GM19240 (cell line): Measurements from ENCODE around the gene HSPG2.
A peak's percentile ranks its signal among the peaks of the same experiment; 100 is the strongest.

ENCODE experiments used
- DNase-seq: peaks from one replicate; pipeline ENCODE4 v3.0.0; 2011; ENCODE audit warnings: low spot score; ENCODE audit not compliant: insufficient read length

HSPG2 gene

DNA sequence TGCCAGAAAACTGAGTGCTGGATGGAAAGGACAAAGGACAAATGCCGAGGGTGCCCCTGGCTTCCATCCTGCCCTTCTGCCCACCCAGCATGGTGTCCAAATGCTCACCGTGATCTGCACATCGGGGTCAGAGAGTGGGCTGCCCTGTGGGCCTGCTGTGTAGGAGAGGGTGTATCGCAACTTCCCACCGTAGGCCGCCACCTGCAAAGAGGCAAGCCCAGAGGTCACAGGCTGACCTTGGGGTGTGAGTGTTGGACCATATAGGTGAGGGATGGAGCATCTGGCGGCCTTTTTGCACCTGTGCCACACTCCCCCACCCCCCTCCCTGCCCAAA is 71.5 kb downstream of the HSPG2 start:
- no peak for DNase-seq

DNA sequence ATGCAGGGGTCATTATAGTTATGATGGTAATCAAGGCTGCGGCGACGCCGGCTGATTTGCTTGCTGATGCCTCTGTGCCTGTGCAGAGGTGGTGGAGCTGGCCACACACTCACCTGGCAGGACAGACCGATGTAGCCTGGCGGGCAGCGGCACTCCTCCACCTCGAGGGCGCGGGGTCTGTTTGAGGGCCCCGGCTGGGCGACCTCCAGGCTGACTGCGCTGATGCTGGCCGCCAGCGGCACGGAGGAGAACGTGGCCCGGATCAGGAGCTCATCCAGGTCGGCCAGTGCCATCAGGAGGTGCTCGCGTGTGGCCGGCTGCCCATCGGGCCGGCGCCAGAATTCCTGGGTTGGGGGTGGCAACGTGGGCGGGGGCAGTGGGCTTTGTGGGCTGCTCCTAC is 72.4 kb downstream of the HSPG2 start:
- no peak for DNase-seq

DNA sequence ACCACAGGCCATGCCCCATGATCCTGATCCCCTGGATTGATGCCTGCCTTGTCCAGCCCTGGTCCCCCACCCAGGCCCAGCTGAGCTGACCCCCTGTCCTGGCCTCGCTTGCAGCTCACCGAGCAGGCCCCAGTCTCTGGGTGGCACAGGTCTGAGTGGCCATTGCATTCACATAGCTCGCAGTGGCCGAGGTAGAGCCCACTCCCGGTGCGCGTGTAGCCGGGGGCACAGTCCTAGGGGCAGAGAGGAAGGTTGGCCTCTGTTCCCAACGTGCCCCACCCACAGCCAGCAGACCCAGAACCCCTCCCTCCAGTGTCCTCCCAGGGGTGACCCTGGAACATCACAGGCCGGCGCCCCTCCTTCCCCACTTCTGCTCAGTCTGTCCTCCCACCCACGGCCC is 73.1 kb downstream of the HSPG2 start:
- no peak for DNase-seq

DNA sequence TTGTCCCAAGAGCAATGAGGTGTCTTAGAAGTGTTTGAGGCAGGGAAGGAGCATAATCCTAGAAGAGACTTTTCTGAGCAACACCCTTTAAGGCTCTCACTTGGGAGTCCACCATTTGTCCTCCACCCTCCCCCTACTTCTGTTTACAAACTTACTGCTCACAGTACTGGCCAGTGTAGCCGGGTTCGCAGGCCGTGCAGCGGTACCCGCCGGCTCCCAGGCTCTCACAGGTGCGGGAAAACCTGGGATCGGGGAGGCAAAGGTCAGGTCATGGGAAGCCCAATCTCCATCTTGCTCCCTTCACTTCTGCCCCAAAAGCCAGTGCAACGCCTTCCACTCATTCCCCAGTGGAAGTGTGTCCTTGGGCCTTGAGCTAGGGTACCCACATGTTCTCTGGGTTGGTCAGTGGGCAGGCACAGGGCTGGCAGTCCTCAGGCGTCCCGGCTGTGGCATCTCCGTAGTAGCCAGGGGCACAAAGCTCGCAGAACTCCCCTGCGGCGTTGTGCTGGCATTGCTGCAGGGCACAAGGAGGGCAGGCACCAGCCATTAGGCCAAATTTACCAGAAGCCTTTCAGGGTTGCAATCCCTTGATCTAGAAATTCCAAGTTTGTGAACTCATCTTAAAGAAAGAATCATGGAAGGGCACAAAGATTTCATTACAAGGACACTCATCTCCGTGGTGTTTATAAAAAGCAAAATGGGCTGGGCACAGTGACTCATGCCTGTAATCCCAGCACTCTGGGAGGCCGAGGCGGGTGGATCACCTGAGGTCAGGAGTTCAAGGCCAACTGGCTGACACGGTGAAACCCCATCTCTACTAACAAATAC is 75.3 kb downstream of the HSPG2 start:
- no peak for DNase-seq

DNA sequence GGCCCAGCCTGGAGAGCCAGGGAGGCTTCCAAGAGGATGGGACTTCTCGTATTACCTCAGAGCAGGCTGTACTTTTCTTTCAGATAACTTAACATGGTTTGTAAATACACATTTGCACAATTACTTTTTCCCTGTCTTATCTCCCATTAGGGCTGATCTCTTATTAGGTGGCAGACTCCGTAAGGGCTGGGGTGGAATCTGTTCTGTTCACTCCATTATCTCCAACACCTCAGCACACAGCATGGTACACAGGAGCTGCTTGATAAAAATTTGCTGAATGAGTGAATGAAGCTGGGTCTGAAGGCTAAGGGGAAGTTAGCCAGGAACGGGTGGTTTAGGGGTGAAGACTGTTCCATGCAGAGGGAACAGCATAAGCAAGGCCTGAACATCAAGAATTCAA is 76.1 kb downstream of the HSPG2 start:
- DNase-seq, result no peak

DNA sequence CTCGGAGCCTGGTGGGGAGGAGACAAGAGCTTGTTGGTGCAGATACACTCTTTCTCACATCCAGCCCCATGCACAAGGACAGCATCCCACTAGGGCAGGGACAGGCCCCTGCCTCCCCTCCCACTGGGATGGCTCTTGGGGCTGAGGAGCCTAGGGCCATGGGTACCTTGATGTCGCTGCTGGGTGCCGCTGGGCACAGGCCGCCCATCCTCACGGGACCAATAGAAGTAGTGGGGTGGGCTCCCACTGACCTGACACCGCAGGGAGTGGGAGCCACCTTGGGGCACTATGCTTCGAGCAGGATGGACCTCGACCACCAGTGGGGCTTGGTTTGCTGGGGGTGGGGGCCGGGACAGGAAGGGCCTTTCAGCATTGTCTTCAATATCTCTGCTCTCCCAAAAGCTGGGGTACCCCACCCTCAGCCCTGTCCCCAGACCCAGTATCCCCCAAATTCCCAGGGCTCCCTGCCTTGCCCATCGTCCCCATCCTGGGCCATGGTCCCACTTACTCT is 77.4 kb downstream of the HSPG2 start:
- DNase-seq, result no peak

DNA sequence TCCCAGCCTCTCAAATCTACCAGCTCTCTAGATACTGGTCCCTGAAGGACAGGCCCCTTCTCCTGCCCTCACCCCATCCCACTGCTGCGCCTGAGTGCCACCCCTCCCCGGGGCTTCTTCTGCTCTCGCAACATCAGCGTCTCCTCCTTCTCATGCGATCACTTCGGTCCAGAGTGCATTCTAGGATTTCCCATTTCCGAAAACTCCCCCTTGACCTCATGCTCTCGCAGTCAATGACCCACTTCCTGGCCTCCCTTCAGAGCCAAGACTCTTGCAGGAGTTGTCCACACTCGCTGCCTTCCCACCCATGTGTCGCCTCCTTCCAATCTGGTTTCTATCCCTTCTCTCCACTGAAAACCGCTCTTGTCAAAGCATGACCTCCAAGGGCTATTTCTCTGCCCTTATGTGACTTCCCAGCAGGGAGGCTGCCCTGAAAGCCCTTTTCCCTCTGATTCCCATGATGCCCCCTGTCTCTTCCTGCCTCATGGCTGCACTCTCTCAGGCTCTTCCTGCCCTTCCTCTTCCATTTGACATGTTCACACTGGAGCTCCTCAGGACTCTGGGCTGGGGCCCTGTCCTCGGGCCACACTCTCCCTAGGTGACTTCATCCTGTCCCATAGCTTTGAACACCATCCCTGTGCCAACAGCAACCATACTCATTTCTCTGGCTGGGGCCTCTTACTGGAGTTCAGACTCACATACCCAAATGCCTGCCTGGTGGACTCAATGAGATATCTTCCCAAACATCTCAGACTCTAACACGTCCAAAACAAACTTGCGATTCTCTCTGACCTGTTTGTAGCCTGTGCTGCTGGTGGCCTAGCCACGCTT is 79.1 kb downstream of the HSPG2 start:
- DNase-seq, result no peak

DNA sequence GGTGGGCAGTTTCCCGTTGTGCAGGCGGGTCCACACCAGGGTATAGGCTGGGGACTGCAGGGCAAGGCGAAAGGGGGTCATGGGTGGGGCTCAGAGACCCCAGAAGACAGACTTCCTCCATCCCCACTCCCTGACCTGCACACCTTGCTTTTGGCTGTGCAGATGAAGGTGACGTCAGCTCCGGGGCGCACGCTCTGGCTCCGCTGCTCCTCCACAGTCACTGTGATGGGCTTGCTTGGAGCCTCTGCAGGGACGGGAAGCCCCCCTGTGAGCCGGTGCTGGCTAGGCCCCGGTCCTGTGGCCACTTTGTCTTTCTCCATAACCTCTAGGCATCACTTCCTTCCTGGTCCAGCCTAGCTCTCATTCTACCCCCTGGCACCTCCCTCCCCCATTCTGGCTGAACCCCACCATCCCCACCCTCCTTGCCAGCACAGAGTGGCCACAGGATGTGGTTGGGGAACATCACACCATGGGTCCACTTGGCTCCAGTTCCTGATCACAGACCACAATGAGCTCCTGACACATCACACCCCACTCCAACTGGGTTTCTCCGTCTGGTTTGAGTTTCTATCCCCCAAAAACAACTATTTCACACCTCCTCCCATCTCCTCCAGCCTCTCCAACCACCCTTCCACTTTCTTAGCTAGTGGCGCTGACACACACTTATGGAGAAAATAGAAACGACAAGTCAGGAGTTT is 79.8 kb downstream of the HSPG2 start:
- DNase-seq, result no peak

DNA sequence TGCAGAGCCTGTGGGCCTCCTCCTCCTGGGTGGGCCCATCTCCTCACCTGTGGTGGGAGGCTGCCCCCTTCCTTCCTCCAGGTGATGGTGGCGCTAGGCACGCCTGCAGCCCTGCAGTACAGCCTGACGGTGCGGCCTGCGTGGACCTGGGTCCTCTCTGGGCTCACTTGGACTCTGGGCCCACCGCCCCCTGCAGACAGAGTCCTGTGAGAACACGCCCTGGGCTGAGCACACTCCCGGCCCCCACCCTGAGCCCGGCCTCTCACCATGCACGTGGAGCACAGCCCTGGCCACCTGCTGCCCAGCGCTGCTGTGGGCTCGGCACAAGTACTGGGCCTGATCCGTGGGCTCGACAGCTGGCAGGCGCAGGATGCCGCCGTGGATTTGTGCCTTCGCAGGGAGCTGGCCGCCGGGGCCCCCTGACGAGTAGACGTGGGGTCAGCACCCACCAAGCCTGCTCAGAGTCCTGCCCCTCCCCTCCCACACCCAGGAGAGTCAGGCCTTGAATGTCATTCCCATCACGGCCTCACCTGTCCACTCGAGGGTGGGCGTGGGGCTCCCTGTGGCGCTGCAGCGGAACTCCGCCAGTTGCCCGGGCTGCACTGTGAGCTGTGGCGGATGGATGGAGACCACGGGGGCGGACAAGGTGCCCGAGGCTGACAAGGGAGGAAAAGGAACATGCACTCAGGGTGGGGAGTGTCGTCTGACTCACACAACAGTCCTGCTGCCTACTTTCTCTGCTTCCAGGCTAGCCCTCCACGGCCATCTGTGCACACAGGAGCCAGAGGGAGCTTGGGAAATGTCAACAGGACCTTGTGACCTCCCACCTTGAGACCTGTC is 81.6 kb downstream of the HSPG2 start:
- DNase-seq, result no peak

DNA sequence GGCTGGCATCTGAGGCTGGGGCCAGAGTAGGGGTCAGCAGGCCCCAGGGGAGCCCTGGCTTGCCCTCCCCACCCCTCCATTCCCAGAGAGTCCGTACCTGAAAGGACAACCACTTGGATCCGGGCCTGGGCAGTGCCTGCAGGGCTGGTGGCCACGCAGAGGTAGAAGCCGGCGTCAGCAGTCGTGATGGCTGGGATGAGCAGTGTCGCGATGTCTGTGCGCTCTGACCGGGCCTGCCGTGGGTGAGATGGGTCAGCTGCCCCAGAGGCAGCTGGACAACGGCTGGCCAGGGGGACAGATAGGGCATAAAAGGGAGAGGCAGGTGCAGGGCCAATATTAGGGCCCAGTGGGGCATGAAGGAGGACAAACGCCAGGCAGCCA is 82.4 kb downstream of the HSPG2 start:
- DNase-seq, result no peak

DNA sequence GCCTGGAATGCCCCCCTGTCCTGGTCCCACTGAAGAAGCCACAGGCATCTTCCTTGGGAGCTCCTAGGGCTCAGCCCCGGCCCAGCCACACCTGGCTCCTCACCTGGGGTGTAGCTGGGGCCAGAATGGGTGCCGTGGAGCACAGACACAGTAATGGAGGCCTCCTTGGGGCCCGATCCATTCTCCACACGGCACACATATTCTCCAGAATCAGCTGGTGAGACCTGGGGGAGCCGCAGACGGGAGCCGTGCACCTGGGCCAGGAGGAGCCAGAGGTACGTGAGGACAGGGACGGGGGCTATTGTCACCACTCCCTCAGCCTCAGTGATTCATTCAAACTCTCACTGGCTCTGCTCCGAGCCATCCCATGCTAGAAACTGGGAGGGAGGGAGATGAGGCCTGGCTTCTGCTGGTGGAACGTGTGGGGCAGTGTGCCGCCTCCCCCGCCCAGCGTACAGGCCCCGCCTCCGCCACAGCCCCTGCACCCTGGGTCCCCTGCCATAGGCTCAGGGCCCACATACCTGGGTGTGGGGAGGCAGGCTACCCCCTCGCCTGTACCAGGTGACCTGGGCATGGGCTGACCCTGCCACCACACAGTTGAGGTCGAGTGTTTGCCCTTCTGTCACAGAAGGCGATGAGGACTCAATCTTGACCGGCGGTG is 82.9 kb downstream of the HSPG2 start:
- DNase-seq, result no peak

DNA sequence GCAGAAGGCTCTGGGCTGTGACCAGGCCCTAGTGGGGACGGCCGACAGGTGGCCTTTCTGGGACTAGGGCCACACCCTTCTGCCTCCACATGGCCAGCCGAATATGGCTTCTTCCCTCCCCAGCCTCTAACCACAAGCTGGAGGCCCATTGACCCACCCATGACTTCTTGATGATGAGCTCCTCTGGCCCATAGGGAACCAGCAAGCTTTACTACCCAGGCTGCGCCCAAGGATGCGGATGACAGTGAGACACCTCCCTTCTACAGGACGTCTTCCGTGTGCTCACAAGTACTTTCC is 84.0 kb downstream of the HSPG2 start:
- DNase-seq, result no peak

DNA sequence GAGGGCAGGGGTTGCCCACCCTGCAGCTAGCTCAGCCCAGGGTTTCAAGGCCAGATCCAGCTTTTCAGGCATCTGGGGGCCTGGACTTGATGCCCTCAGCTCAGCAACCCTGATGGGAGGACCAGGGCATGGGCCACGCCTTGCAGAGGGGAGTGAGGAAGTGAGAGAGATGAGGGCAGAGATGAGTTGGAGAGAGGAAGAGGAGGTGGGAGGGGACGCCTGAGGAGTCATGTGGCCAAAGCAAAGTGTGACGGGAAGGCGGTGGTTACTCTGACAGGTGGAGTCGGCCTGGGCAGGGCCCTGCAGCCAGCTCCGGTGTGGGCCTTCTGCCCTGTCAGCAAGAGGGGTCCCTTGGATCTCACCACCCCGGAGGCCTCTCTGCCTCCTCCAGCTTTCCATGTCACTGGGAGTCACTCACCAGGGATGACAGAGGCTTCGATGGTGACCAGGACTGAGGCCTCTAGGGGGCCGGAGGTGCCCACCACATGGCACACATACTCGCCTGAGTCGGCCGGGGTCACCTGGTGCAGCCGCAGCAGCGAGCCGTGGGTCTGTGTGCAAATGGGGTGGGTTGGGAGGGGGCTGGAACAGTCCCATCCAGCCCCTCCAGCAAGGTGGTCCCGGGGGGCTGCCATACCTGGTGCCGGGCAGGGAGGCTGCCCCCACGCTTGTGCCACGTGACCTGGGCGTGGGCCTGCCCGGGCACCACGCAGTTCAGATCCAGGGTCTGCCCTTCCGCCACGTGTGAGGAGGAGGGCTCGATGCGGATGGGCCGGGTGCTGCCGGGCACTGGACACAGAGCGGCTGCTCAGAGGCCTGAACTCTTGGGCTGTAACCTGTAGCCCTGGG is 84.6 kb downstream of the HSPG2 start:
- peak; percentile 55 for DNase-seq

DNA sequence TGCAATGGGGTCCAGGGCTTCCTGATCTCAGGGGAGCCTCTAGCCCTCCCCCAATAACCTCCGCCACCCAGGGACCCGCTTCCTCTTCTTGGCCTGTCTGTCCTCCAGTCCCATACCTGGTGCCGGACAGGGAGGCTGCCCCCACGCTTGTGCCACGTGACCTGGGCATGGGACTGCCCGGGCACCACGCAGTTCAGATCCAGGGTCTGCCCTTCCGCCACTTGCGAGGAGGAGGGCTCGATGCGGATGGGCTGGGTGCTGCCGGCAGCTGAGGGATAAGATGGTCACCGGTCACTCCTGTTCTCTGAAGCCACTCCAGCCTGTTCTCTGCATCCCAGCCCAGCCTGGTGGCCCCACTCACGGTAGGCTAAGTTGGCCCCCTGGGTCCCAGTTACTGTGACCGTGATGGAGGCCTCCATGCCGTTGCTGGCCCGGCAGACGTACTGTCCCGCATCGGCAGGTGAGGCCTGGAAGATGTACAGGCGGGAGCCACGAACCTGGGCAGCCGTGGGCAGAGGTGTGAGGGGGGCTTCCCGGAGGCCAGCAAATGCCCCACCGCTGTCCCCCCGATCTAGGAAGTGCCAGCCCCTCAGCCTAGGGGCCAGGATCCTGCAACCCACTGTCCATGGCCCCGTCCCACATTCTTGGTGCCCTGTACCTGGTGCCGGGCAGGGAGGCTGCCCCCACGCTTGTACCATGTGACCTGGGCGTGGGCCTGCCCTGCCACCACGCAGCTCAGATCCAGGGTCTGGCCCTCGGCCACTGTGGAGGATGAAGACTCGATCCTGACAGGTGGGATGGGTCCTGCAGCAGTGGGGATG is 85.5 kb downstream of the HSPG2 start:
- DNase-seq, result no peak

DNA sequence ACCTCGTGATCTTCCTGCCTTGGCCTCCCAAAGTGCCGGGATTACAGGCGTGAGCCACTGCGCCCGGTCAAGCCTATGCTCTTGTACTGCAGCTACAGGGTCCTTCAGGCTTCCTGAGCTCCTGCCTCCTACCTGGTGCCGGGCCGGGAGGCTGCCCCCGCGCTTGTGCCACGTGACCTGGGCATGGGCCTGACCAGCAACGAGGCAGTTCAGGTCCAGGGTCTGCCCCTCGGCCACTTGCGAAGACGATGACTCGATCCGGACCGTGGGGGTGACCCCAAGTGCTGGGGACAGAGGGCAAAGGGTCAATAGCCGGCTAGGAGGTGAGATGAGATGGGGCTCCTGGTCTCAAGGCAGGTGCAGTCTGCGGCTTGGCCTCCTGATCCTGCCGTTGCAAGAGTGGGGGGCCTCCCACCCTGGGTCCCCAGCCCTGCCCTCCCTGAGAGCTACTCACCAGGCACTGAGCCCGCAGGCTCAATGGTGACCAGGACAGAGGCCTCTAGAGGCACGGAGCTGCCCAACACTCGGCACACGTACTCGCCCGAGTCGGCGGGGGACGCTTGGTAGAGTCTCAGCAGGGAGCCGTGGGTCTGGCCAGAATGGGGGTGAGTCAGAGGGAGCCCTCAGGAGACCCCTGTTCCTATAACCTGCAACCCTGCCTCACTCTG is 87.1 kb downstream of the HSPG2 start:
- DNase-seq, result no peak

DNA sequence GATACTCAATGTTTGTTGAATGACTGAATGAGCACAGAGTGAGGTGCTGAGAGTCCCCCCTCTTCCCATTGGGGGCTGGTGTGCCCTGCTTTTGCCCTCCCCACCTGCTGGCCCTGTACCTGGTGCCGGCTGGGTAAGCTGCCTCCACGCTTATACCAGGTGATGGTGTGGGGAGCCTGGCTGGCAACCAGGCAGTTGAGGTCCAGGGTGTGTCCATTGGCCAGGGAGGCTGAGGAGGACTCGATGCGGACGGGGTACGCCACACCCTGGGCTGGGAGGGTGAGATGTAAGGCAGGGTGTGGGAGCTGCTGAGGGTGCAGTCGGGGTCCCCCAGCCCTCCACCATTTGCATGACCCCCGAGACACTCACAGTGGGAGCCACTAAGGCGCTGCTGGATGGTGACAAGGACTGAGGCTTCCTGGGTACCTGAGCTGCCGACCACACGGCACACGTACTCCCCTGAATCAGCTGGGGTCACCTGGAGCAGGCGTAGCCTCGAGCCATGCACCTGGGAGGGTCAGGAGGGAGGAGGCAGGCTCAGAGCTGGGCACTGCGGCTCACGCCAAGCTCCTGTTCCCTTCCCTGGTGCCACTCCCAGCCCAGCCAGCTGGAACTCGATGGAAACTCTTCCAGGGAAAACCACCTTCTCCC is 88.5 kb downstream of the HSPG2 start:
- DNase-seq, result no peak

DNA sequence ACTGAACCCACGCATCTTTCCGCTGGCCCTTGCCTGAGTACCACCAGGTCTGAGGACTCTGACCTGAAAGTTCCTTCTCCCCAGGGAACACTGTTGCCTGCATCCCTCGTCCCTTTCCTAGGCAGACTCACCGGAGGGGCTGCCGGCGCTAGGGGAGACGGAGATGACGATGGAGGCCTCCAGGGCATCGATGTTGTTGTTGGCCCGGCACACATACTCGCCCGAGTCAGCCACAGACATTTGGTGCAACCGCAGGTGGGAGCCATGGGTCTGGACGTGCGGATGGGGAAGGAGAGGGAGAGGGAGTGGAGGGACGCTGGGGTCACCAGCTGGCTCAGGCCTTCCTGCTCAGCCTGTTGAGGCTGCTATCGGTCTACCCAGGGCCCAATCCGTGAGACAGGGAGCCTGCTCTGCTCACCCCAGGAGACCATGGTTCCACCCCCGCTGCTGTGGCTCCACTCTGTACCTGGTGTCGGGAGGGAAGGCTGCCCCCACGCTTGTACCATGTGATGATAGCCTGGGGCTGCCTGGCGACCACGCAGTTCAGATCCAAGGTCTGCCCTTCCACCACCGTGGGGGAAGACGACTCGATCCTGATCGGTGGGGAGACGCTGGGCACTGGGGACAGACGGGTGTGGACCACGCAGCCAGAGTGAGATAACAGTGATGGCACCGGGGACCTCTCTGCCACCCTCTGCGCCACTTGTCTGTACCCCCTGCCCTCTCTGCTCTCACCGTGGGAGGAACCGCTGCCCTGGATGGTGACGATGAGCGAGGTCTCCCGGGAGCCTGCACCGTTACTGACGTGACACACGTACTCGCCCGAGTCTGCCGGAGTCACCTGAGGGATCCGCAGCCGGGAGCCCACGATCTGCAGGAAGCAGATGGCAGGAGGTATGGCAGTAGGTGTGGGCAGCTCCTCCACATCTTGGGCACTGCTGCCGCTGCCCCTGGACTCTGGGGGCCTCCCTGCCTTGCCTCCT is 89.6 kb downstream of the HSPG2 start:
- DNase-seq, result no peak
